GM19351 (cell line): ENCODE results near the gene MYO1D.
"Not testable (repeated sequence)": the region's sequence is repeated elsewhere in the genome, so short reads cannot be mapped to it uniquely, and the experiment has no call there.

Experiments used
- ATAC-seq: cut with Tn5 transposase; IDR thresholded peaks from one replicate; pipeline ENCODE4 v1.9.1; 2021; ENCODE audit warnings: mild to moderate bottlenecking, moderate library complexity; ENCODE audit not compliant: unreplicated experiment

The MYO1D gene

DNA sequence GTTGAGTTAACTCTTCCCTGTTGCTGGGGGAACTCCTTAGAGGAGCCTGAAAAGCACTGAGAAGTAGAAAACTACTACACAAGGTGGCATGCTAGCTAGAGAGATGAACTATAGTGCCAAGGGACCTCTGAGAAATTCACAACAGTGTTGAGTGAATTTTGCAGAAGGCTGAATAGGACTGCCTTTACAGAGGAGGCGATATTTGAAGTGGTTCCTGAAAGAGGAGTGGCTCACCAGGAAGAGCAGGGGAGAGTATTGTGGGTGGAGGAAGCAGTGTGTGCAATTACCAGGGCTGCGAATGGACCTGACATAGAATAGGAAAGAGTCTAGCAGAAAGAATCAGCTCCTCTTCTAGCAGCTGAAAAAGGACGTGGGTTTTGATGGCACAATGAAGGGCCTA is 323.8 kb downstream of the MYO1D start:
- ATAC-seq: no peak

DNA sequence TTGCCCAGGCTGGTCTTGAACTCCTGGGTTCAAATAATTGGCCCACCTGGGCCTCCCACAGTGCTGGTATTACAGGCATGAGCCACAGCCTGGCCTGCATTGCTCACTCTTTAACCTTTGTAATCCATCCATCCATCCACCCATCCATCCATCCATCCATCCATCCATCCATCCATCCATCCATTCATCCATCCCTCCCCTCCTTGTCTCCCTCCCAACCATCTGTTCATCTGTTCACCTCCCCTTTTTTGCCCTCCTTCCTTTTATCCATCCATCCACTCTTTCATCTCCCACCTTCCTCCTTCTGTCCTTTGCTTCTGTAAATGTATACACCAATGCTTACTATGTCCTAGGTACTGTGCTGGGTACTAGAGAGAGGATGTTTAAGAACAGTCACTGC is 324.6 kb downstream of the MYO1D start:
- ATAC-seq: no peak

- peak; percentile 83 for ATAC-seq
Observed at GRCh38 chr17:32551186-32551955, 325.6 kb downstream of the MYO1D start.

DNA sequence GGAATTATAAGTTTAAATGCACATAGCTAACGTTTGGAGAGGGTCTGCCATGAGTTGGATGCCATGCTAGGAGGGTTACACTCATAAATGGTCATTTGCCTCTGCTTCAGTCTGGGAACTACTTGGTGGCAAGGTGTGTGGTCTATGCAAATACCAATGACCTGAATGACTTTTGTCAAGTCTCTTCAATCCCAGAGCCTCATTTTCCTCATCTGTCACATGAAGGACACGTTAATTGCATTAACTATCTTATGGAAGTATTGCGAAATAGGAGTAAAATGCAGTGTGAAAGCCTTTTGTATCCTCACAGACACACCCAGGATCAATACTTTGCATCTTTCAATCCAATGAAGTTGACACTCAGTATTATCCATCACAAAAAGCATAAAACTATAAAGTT is 327.4 kb downstream of the MYO1D start:
- no peak for ATAC-seq

DNA sequence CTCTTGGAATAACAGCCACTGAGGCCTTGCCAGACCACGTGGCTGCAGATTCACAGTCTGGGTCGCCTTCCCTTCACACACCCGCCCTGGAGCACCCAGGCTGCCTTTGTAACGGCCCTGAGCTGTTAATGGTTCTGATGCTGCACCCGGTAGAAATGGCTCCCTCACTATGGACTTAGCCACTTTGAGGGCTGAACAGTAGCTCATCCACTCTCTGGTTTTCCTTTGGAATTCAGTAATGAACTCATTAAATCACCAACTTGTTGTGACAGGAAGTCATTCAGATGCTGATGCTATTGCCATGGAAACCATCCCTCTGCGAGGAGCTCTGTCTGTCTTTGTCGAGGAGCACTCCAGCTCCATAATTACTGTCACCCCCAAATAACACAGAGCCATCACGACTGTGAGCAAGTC is 330.9 kb downstream of the MYO1D start:
- no peak for ATAC-seq

DNA sequence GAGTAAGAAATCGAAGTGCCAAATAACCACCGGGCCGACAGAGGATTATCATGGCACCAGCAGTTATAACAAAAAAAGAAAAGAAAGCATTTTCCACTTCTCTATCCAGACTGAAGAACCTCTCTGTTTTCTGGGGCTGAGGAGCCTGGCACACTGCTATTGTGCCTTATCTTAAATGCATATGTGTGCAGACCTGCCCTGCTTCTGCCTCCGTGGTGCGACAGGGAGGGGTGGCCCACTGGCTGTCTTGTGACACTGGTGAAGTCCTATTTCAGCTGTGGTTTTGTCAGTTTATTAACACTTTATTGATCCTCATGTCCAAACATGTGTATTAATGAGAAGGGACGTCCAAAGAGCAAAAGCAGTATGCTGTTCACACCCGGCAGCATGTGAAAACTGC is 334.7 kb downstream of the MYO1D start:
- ATAC-seq: no peak

DNA sequence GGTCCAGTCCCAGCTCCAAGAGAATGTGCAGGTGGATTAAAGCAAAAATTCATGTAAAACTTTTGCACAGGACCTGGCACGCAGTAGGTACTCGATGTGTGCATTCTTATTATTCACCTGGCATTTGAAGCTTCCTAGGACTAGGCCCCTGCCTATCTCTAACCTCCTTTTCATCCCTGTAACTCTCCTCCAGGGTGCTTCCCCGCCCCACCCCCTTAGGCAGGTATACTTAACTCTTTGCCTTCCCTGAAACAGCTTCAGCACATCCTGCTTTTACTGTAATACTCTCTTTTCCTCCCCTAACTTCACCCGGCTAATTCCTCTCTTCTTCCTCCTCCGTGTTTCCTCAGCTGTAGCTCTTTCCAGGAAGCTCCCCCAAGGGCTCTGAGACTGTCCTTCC is 335.3 kb downstream of the MYO1D start:
- ATAC-seq: no peak

GRCh38 chr17:32536736-32537643 is 339.9 kb downstream of the MYO1D start:
- ATAC-seq: no peak

DNA sequence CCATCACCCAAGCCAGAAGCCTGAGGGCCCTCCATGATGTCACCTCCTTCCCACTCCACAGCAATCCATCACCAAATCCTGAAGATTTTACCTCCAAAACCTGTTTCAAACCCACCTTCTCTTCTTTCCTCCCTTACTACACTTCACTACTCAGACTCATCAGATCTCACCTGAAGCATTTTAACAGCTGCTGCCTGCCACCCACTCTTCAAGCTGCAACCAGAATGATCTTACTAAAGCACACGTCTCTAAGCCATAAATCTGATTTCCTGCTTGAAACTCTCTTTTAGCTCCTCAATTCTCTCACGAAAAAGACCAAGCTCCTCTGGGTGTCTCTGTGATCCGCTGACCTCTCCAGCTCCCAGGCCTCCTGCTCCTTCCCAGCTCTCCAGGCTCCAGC is 343.6 kb downstream of the MYO1D start:
- ATAC-seq: no peak

- ATAC-seq: no peak
Observed at GRCh38 chr17:32529604-32530003, 347.3 kb downstream of the MYO1D start.

- ATAC-seq: no peak
Observed at GRCh38 chr17:32528825-32529224, 348.1 kb downstream of the MYO1D start.

DNA sequence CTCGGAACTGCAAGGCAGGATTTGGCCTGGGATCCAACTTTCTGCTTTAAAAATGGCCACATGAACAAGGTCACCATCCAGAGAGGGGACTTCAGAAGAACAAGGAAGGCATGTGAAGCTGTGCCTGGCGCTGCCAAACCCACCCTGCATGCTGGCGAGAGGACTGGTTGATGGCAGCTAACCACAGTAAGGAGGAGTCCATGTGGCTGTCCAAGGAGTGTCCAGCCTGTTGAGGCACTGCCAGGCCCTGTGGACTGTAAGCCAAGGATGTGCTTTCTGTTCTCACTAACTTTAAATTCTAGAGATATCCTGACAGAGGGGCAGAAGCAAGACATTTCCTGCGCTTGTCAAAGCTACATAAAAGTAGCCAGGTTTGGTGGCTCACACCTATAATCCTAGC is 349.8 kb downstream of the MYO1D start:
- ATAC-seq: no peak

DNA sequence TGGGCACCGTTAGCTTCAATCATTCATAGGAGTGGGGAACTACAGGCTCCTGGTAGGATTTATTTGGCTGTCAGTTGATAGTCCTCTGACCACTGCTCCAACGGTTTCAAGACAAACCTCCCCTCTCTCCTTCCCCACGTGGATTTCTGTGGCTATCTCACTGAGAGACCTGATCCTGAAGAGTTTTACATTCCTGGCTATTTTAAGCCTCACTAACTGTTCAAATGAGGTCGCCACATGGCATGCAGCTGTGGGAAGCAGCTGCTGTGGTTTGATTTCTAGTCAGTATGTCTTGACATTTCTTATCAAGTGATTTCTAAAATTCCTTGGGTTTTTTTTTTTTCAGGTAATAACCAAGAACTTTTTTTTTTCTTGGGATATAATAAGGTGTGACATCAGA is 351.8 kb downstream of the MYO1D start:
- ATAC-seq: no peak

DNA sequence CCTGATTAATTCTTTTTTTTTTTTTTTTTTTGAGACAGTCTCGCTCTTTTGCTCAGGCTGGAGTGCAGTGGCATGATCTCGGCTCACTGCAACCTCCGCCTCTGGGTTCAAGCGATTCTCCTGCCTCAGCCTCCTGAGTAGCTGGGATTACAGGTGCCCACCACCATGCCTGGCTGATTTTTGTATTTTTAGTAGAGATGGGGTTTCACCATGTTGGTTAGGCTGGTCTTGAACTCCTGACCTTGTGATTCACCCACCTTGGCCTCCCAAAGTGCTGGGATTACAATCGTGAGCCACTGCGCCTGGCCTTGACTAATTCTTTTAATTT is 352.4 kb downstream of the MYO1D start:
- ATAC-seq: not testable (repeated sequence)

DNA sequence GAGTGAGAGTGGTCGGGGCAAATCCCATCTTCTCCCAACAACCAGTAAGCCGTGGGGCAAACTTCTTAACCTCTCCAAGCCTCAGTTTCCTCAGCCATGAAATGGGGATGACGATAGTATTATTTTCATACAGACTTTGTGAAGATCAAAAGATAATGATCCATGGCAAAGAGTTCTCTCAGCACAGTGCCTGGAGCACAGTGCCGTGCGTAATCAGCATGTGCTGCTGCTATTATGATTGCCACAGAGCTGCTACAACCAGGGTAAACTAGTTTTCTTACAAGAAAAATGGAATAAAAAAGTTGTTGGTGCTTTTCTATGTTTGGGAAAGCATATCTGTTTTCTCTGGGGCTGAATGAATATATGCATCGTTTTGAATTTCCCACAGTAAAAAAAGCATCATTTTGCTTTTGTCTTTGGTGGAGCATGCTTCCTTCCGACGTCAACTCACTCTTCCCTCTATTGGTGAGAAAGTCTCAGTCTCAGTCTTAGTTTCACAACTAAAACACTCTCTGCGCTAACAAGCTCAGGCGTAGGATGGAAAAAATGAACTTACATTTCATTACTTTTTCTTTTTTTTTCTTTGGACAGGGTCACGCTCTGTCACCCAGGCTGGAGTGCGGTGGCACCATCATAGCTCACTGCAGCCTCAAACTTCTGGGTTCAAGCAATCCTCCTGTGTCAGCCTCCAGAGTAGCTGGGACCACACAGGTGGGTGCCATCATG is 352.9 kb downstream of the MYO1D start:
- peak; percentile 52 for ATAC-seq

DNA sequence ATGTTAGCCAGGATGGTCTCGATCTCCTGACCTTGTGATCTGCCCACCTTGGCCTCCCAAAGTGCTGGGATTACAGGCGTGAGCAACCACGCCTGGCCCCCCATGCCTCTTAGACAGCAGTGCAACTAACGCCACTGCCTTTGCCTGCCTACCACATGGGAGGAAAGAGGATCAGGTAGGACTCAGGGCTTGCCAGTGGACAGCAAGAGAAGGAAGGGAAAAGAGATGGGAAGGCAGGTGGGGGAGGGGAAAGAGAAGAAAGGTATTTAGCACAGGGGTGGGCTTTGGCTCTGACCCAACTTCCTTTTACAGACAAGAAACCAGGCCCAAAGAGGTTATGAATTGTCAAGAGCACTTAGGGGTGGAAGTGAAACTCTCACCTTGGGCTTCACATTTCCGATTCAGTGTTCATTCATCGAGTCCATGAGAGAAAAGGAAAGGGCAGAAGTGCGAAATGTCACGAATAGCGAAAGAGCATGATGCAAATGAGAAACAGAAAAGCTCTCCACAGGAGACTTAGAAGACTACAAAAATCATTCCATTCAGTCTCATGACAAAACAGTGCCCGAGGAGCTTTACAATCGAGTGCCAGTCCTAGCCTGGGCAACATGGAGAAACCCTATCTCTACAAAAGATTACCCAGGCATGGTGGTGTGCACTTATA is 353.8 kb downstream of the MYO1D start:
- peak; percentile 45 for ATAC-seq

DNA sequence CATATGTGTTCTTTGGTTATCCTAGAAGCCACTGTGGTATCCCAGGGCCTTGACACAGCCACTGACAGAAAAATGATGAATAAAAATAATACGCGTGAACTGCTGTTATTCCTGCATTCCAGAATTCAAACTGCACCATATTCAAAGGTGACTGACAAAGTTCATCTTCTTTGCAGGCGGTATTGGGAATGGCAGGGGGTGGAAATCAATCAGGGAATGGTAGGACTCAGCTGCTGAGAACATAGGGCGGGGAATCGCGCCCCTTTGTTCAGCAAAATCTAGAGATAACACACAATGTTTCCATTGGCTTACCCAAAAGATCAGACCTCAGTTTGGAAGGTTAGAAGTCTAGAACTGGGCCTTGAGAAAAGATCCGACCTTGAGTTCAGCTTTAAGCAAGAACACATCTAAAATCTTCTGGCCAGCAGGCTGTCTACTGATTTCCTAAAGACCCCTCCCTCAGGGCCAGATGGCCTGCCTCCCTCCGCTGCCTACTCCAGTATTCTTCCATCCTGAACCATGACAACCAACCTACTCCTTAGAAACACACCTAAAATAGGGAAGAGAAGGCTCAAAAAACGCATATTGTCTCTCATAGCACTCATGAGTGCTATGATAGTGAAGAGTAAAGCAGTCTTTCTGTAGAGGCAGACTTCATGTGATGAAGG is 356.1 kb downstream of the MYO1D start:
- ATAC-seq: no peak

DNA sequence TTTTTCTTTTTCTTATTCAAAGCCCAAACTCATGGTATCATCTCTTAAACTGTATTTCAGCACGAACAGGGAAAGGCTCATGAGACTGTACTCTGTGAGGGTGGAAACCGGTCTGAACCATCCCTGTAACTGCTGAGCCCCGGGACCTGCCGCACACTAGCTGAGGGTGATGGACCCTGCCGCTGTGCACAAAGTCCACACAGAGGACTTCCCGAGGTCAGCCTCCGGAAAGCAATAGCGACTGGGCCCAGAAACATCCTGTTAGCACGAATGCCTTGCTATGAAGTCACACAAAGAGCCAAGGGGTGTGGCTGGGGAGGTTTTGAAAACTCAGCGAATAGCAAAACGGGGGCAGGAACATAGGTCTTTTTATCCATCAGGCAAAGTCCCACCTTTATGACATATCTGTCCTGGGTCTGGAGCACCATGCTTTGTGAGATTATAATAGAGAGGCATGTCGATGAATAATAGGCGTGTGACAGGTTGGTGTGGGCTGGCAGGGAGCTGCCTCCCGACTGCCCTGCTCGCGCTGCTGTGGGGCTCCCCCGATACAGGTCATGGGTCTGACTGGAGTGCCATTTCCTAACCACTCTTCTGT is 356.7 kb downstream of the MYO1D start:
- ATAC-seq: no peak

DNA sequence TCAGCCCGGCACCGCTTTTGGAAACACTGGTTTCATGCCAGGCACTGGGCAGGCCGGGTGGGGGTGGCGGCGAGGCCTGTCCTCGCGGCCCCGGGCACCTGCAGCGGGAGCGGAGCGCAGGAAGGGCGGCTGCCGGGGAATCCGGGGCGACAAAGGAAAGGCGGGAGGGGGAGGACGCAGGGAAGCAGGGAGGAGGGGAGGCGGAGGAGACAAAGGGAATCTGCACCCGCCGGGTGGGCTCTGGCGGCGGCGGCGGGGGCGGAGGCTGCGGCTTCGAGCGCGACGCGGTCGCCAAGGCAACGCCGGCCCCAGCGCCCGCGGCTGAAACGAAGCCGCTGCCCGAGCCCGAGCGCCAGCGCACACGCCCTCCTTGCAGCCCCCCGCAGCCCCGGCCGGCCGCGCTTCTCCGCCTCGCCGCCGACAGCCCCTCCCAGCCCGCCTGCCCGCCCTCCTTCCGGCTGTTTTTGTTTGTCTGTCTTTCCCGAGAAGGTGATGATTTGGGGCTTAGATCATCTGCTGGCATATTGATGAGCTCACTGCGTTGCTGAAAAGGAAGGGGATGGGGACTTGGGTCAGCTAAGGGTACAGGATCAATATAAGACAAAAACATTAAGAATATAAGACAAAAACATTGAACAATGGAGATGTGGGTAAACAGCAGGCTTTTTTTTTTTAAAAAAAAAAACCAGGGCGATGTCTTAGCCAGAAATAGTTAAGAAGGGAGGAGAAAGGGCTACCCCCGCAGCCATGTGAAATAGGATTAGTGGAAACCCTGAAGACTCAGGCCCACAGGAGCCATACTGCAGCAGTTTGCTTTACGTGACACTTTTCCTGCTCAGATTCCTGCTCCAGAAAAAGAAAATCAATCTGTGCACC is 357.5 kb downstream of the MYO1D start:
- no peak for ATAC-seq
